ENCODE measurements around the gene TNPO1. TPM values are rescaled to one million over a fixed set of nuclear protein-coding genes. Genes with fewer than 3 reads are reported as not detected.

TNPO1 gene
- polyA plus RNA-seq, 2 of the 4 experiments (the other 2 are of a cell fraction): 199 to 350 TPM

- CTCF ChIA-PET: interaction anchor here (0.7 to 5.3 kb wide), 29 partner anchors 11 to 499 kb away, joined by 3 to 60 read pairs (median 5); partner anchors contain the start of genes MRPS27 and PTCD2
- Histone ChIP-seq H3K27ac (peak overlapping the region; percentile 73 to 96), H3K4me1 (peaks cover 60% of the 10 kb centered on the region), H3K4me3 (peak overlapping the region; percentile 82), H3K4me2 (peak overlapping the region; percentile 90), H3K9me3 (no peaks in the 10 kb centered on the region)
- TF ChIP-seq E2F6 (IDR thresholded peaks at IDR 0.05; ENCODE audit: borderline replicate concordance, low read depth) (no peak), BCL3 (IDR thresholded peaks at IDR 0.05) (no peak), SMC3 (IDR thresholded peaks at IDR 0.05) (peak; percentile 84), REST (IDR thresholded peaks at IDR 0.05) (no peak), TP53 (CRISPR knock-in tag; IDR thresholded peaks at IDR 0.05) (no peak), EHF (CRISPR knock-in tag; IDR thresholded peaks at IDR 0.05) (no peak), MAZ (IDR thresholded peaks at IDR 0.05; ENCODE audit: borderline replicate concordance, low read depth, low read length) (no peak), CBX8 (IDR thresholded peaks at IDR 0.05) (no peak), MAX (IDR thresholded peaks at IDR 0.05) (0 out of 2 replicates have a peak, but pooled peaks have one; percentile 36), HDAC2 (IDR thresholded peaks at IDR 0.05) (no peak), CTCF (IDR thresholded peaks at IDR 0.05) (peak; percentile 86), PHF8 (IDR thresholded peaks at IDR 0.05; ENCODE audit: borderline replicate concordance, low read depth) (no peak), RAD21 (conservative IDR thresholded peaks at IDR 0.05 in 1 of 2, IDR thresholded peaks at IDR 0.05 in 1 of 2) (peak; percentile 78 to 81), ZNF302 (CRISPR knock-in tag; IDR thresholded peaks at IDR 0.05) (no peak), CBX2 (IDR thresholded peaks at IDR 0.05; ENCODE audit: borderline replicate concordance, low read depth) (no peak), HEYL (CRISPR knock-in tag; IDR thresholded peaks at IDR 0.05) (no peak), HOXB5 (CRISPR knock-in tag; IDR thresholded peaks at IDR 0.05) (no peak), CHD2 (IDR thresholded peaks at IDR 0.05; ENCODE audit: low read length, partially characterized antibody) (no peak), SREBF2 (IDR thresholded peaks at IDR 0.05) (no peak), MYC (IDR thresholded peaks at IDR 0.05; ENCODE audit: borderline replicate concordance, low read length) (no peak)
- ATAC-seq (peak in 1 of 2 experiments; percentile 11; a peak in 1 of 6 replicates), DNase-seq (ENCODE audit: low read depth in 1 of 2, low spot score in 1 of 2) (peak; percentile 49 to 78), FAIRE-seq (peak; percentile 85)
- POLR2A ChIA-PET: interaction anchor here (0.9 to 3.8 kb wide), 4 partner anchors 23 to 450 kb away, joined by 5 to 21 read pairs (median 6); no protein-coding TSS in a partner anchor
- 22% methylated on average over 5 of the region's 5 CpGs for WGBS (ENCODE audit: missing lambda C conversion rate)
These were observed 2.5 kb downstream of the TNPO1 start for GRCh38 chr5:72818866-72819534.

All from A549 (cell line).